ENCODE results near the gene FER.

The FER gene

GRCh38 chr5:108743846-108744245 lies 3.9 kb upstream of the FER start:
- H3K27ac ChIP-seq (ENCODE audit: insufficient read depth, low read depth, low read length, poor library complexity, severe bottlenecking): no peak overlapping the region
- no peak overlapping the region for H3K4me3 ChIP-seq (ENCODE audit: insufficient read depth, low read depth, low read length)
- H3K4me1 ChIP-seq (ENCODE audit: control insufficient read depth, insufficient read depth, low read length): peaks cover 7% of the 10 kb centered on the region
- H3K36me3 ChIP-seq (ENCODE audit: control insufficient read depth, insufficient read depth, low read length): no peaks in the 10 kb centered on the region
- no peaks in the 10 kb centered on the region for H3K27me3 ChIP-seq (ENCODE audit: control insufficient read depth, insufficient read depth, low read length, poor library complexity, severe bottlenecking)
- 83 to 84% methylated on average over 2 to 3 of the region's 3 CpGs for WGBS, 2 experiments
- H3K9me3 ChIP-seq (ENCODE audit: control insufficient read depth, low read length): no peaks in the 10 kb centered on the region

GRCh38 chr5:108747111-108747773 lies 455 bp upstream of the FER start:
- Histone ChIP-seq H3K27ac (ENCODE audit: insufficient read depth, low read depth, low read length, poor library complexity, severe bottlenecking) (peak overlapping the region; percentile 98), H3K4me1 (ENCODE audit: control insufficient read depth, insufficient read depth, low read length) (peaks cover 10% of the 10 kb centered on the region), H3K9me3 (ENCODE audit: control insufficient read depth, low read length) (no peaks in the 10 kb centered on the region), H3K36me3 (ENCODE audit: control insufficient read depth, insufficient read depth, low read length) (no peaks in the 10 kb centered on the region), H3K4me3 (ENCODE audit: insufficient read depth, low read depth, low read length) (peak overlapping the region; percentile 82), H3K27me3 (ENCODE audit: control insufficient read depth, insufficient read depth, low read length, poor library complexity, severe bottlenecking) (no peaks in the 10 kb centered on the region)
- WGBS, 2 experiments: 46 to 57% methylated on average over 7 to 10 of the region's 10 CpGs

DNA sequence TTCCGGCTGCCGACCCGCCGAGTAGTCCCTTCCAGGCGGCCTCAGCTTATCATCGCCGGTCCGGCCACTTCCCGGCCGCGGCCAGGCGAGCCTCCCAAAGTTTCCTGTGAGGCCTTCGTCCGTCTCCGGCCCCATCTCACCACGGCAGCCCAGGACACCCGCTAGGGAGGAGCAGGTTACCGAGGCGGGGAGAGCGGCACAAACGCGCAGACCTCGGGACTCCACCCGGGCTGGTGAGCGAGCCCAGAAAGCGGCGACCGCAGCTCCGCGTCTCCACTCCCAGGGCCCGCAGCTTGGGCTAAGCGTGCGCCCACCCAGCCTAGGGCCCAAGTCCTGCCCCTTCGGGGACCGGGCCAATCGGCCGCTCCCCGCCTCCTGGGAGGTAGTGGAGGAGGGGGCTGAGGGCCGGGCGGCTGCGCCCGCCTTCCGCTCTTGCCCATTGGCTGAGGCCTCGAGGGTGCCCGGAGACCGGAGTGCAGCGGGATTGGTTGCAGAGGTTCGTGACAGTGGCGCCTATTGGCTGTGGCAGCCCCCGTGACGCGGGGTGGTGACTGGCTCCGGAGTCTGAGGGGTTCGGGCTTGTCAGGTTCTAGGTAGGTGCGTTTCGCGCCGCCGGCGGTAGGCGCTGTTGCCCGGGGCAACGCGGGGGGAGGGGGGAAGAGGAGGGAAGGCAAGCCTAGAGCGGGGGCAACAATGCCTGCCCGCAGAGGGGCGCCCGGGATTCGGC lies 867 bp downstream of the FER start:
- Histone ChIP-seq H3K36me3 (ENCODE audit: control insufficient read depth, insufficient read depth, low read length) (no peaks in the 10 kb centered on the region), H3K27me3 (ENCODE audit: control insufficient read depth, insufficient read depth, low read length, poor library complexity, severe bottlenecking) (no peaks in the 10 kb centered on the region), H3K4me1 (ENCODE audit: control insufficient read depth, insufficient read depth, low read length) (peaks cover 10% of the 10 kb centered on the region), H3K4me3 (ENCODE audit: insufficient read depth, low read depth, low read length) (peak overlapping the region; percentile 82), H3K9me3 (ENCODE audit: control insufficient read depth, low read length) (no peaks in the 10 kb centered on the region), H3K27ac (ENCODE audit: insufficient read depth, low read depth, low read length, poor library complexity, severe bottlenecking) (peak overlapping the region; percentile 98)
- 0 to 1% methylated on average over 69 of the region's 69 CpGs for whole genome bisulfite sequencing, 2 experiments

GRCh38 chr5:108749128-108749861 lies 1.6 kb downstream of the FER start:
- Histone ChIP-seq H3K27me3 (ENCODE audit: control insufficient read depth, insufficient read depth, low read length, poor library complexity, severe bottlenecking) (no peaks in the 10 kb centered on the region), H3K36me3 (ENCODE audit: control insufficient read depth, insufficient read depth, low read length) (no peaks in the 10 kb centered on the region), H3K27ac (ENCODE audit: insufficient read depth, low read depth, low read length, poor library complexity, severe bottlenecking) (peak overlapping the region; percentile 80), H3K9me3 (ENCODE audit: control insufficient read depth, low read length) (no peaks in the 10 kb centered on the region), H3K4me3 (ENCODE audit: insufficient read depth, low read depth, low read length) (peak overlapping the region; percentile 82), H3K4me1 (ENCODE audit: control insufficient read depth, insufficient read depth, low read length) (peaks cover 4% of the 10 kb centered on the region)
- 2% methylated on average over 38 to 40 of the region's 40 CpGs for WGBS, 2 experiments

DNA sequence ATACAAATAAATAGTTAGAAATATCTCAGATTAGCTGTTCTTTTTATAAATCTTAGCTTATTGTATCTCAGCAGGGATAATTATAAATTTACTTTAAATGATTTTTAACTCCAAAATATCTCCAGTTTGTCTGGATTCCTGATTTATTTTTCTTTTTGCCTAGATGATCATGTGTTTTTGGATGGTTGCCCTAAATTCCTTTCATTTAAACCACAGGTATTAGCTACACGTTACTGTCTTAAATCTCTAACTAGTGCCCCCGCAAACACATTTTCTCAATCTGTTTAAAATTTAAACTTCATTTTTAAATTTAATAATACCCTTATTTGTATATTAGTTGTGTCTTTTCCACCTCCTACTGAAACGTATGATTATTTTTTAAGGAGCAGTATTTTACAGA lies 5.6 kb downstream of the FER start:
- Histone ChIP-seq H3K36me3 (ENCODE audit: control insufficient read depth, insufficient read depth, low read length) (no peaks in the 10 kb centered on the region), H3K4me3 (ENCODE audit: insufficient read depth, low read depth, low read length) (no peak overlapping the region), H3K27me3 (ENCODE audit: control insufficient read depth, insufficient read depth, low read length, poor library complexity, severe bottlenecking) (no peaks in the 10 kb centered on the region), H3K9me3 (ENCODE audit: control insufficient read depth, low read length) (no peaks in the 10 kb centered on the region), H3K27ac (ENCODE audit: insufficient read depth, low read depth, low read length, poor library complexity, severe bottlenecking) (no peak overlapping the region), H3K4me1 (ENCODE audit: control insufficient read depth, insufficient read depth, low read length) (peaks cover 4% of the 10 kb centered on the region)
- 100% methylated on average over 1 of the region's 3 CpGs for WGBS, 2 experiments

GRCh38 chr5:108753877-108754276 lies 6.2 kb downstream of the FER start:
- Histone ChIP-seq H3K36me3 (ENCODE audit: control insufficient read depth, insufficient read depth, low read length) (no peaks in the 10 kb centered on the region), H3K27ac (ENCODE audit: insufficient read depth, low read depth, low read length, poor library complexity, severe bottlenecking) (no peak overlapping the region), H3K4me3 (ENCODE audit: insufficient read depth, low read depth, low read length) (no peak overlapping the region), H3K9me3 (ENCODE audit: control insufficient read depth, low read length) (no peaks in the 10 kb centered on the region), H3K4me1 (ENCODE audit: control insufficient read depth, insufficient read depth, low read length) (peaks cover 4% of the 10 kb centered on the region), H3K27me3 (ENCODE audit: control insufficient read depth, insufficient read depth, low read length, poor library complexity, severe bottlenecking) (no peaks in the 10 kb centered on the region)
- 95 to 96% methylated on average over 6 of the region's 6 CpGs for WGBS, 2 experiments

DNA sequence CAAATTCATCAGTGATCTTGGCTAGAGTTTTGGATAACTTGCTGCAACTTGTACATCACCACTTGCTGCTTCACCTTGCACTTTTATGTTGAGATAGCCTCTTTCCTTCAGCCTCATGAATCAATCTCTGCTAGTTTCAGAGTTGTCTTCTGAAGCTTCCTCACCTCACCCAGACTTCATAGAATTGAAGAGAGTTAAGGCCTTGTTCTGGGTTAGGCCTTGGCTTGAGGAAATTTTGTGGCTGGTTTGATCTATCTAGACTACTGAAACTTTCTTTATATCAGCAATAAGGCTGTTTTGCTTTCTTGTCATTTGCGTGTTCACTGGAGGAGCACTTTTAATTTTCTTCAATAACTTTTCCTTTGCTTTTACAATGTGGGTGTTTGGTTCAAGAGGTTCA lies 12.8 kb downstream of the FER start:
- WGBS, 2 experiments: 100% methylated on average over 1 of the region's 1 CpG; no CpG with 5 or more reads in 1 of the 2 experiments
- no peaks in the 10 kb centered on the region for H3K4me1 ChIP-seq (ENCODE audit: control insufficient read depth, insufficient read depth, low read length)
- H3K4me3 ChIP-seq (ENCODE audit: insufficient read depth, low read depth, low read length): no peak overlapping the region

DNA sequence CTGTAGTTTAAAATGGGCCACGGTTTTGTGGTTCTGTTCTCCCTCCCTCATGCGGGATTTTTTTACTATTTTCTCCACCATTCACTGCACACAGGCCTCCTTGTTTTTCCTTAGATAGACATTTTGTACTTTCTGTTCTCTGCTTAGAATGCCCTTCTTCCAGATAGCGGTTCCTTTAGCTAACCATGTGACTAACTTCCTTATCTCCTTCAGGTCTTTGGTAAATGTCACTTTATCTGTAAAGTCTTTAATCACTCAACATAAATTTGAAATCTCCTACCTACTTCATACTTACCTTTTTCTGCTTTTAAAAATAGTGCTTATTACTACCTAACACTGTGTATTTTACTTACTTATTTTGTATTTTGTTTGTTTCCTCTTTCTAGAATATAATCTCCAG lies 15.0 kb downstream of the FER start:
- Histone ChIP-seq H3K4me3 (ENCODE audit: insufficient read depth, low read depth, low read length) (no peak overlapping the region), H3K27ac (ENCODE audit: insufficient read depth, low read depth, low read length, poor library complexity, severe bottlenecking) (no peak overlapping the region), H3K36me3 (ENCODE audit: control insufficient read depth, insufficient read depth, low read length) (no peaks in the 10 kb centered on the region), H3K27me3 (ENCODE audit: control insufficient read depth, insufficient read depth, low read length, poor library complexity, severe bottlenecking) (no peaks in the 10 kb centered on the region), H3K4me1 (ENCODE audit: control insufficient read depth, insufficient read depth, low read length) (no peaks in the 10 kb centered on the region), H3K9me3 (ENCODE audit: control insufficient read depth, low read length) (no peaks in the 10 kb centered on the region)
- 84 to 93% methylated on average over 3 of the region's 3 CpGs for WGBS, 2 experiments

More for the DNA sequence above, 12.8 kb downstream of the FER start:
- no peaks in the 10 kb centered on the region for H3K36me3 ChIP-seq (ENCODE audit: control insufficient read depth, insufficient read depth, low read length)
- no peaks in the 10 kb centered on the region for H3K9me3 ChIP-seq (ENCODE audit: control insufficient read depth, low read length)
- no peak overlapping the region for H3K27ac ChIP-seq (ENCODE audit: insufficient read depth, low read depth, low read length, poor library complexity, severe bottlenecking)
- no peaks in the 10 kb centered on the region for H3K27me3 ChIP-seq (ENCODE audit: control insufficient read depth, insufficient read depth, low read length, poor library complexity, severe bottlenecking)

- 85 to 100% methylated on average over 2 to 3 of the region's 3 CpGs for WGBS, 2 experiments
- Histone ChIP-seq H3K36me3 (ENCODE audit: control insufficient read depth, insufficient read depth, low read length) (no peaks in the 10 kb centered on the region), H3K27me3 (ENCODE audit: control insufficient read depth, insufficient read depth, low read length, poor library complexity, severe bottlenecking) (no peaks in the 10 kb centered on the region), H3K4me1 (ENCODE audit: control insufficient read depth, insufficient read depth, low read length) (no peaks in the 10 kb centered on the region), H3K4me3 (ENCODE audit: insufficient read depth, low read depth, low read length) (no peak overlapping the region), H3K27ac (ENCODE audit: insufficient read depth, low read depth, low read length, poor library complexity, severe bottlenecking) (no peak overlapping the region), H3K9me3 (ENCODE audit: control insufficient read depth, low read length) (no peaks in the 10 kb centered on the region)
These were observed 15.7 kb downstream of the FER start for GRCh38 chr5:108763222-108763916.

- Histone ChIP-seq H3K27ac (ENCODE audit: insufficient read depth, low read depth, low read length, poor library complexity, severe bottlenecking) (no peak overlapping the region), H3K4me3 (ENCODE audit: insufficient read depth, low read depth, low read length) (no peak overlapping the region), H3K36me3 (ENCODE audit: control insufficient read depth, insufficient read depth, low read length) (no peaks in the 10 kb centered on the region)
These were observed 17.9 kb downstream of the FER start for GRCh38 chr5:108765647-108766046.

More at GRCh38 chr5:108765647-108766046, 17.9 kb downstream of the FER start:
- H3K4me1 ChIP-seq (ENCODE audit: control insufficient read depth, insufficient read depth, low read length): no peaks in the 10 kb centered on the region
- no peaks in the 10 kb centered on the region for H3K9me3 ChIP-seq (ENCODE audit: control insufficient read depth, low read length)
- H3K27me3 ChIP-seq (ENCODE audit: control insufficient read depth, insufficient read depth, low read length, poor library complexity, severe bottlenecking): no peaks in the 10 kb centered on the region
